HepG2 (cell line): ENCODE results near the gene FAM156B. TPM values are rescaled to one million over a fixed set of nuclear protein-coding genes. Genes with fewer than 3 reads are reported as not detected.

Experiments used
- BRCA1 ChIP-seq: sonication (generic); formaldehyde crosslinking; IDR thresholded peaks from 2 replicates; pipeline ENCODE4 v1.4.0; 2020; ENCODE audit warnings: missing genetic modification reagents
- CBFB ChIP-seq: sonication (generic); formaldehyde crosslinking; IDR thresholded peaks from 2 replicates; pipeline ENCODE4 v1.4.0; 2020; ENCODE audit warnings: missing genetic modification reagents
- CC2D1A ChIP-seq: sonication (generic); formaldehyde crosslinking; IDR thresholded peaks from 2 replicates; pipeline ENCODE4 v1.8.1; 2023; ENCODE audit warnings: mild to moderate bottlenecking, missing genetic modification reagents
- HDAC2 ChIP-seq: sonication (generic); formaldehyde crosslinking; IDR thresholded peaks from 2 replicates; pipeline ENCODE4 v1.4.0; 2020; ENCODE audit warnings: missing genetic modification reagents
- HOXA3 ChIP-seq: sonication (generic); formaldehyde crosslinking; IDR thresholded peaks from 2 replicates; pipeline ENCODE4 v1.5.0; 2020; ENCODE audit warnings: missing genetic modification reagents
- MATR3 ChIP-seq: sonication (generic); formaldehyde crosslinking; IDR thresholded peaks from 2 replicates; pipeline ENCODE4 v1.4.0; 2020; ENCODE audit warnings: missing genetic modification reagents
- MBD4 ChIP-seq: IDR thresholded peaks from 2 replicates; pipeline ENCODE4 v1.6.1; 2012; ENCODE audit warnings: low read length, inconsistent platforms, borderline replicate concordance
- NCOA2 ChIP-seq: sonication (generic); formaldehyde crosslinking; IDR thresholded peaks from 2 replicates; pipeline ENCODE4 v1.8.0; 2022; ENCODE audit warnings: inconsistent platforms
- RXRA ChIP-seq: sonication (generic); formaldehyde crosslinking; IDR thresholded peaks from 2 replicates; pipeline ENCODE4 v1.5.1; 2020; ENCODE audit warnings: missing genetic modification reagents
- THYN1 ChIP-seq: sonication (generic); formaldehyde crosslinking; IDR thresholded peaks from 2 replicates; pipeline ENCODE4 v1.8.1; 2023; ENCODE audit warnings: low read depth, mild to moderate bottlenecking, moderate library complexity, missing genetic modification reagents, borderline replicate concordance
- U2AF2 ChIP-seq: fragments of 200-400 bp; formaldehyde crosslinking; IDR thresholded peaks from 2 replicates; pipeline ENCODE4 v1.6.1; 2017; ENCODE audit warnings: low read depth, mild to moderate bottlenecking, low read length
- ZMYM3 ChIP-seq: sonication (generic); formaldehyde crosslinking; IDR thresholded peaks from 2 replicates; pipeline ENCODE4 v1.5.1; 2020; ENCODE audit warnings: mild to moderate bottlenecking, missing genetic modification reagents
- ZNF329 ChIP-seq: sonication (generic); formaldehyde crosslinking; IDR thresholded peaks from 2 replicates; pipeline ENCODE4 v1.9.0; 2021; ENCODE audit warnings: low read depth, mild to moderate bottlenecking, missing genetic modification reagents
- ZNF709 ChIP-seq: sonication (generic); formaldehyde crosslinking; IDR thresholded peaks from 2 replicates; pipeline ENCODE4 v1.5.0; 2020; ENCODE audit warnings: mild to moderate bottlenecking, missing genetic modification reagents
- polyA plus RNA-seq, 8 experiments: library from polyadenylated mRNA; depleted of rRNA in 3 of 8; stranded (reverse) in 7 of 8; unstranded in 1 of 8; fragments of >200 nt; fragmentation: Illumina TruSeq in 4 of 8; extraction: Trizol in 4 of 8; gene quantifications; 2 replicates each; pipeline versions ENCODE4 v1.2.1 to v1.2.3, GENCODE V29; 2011 to 2016; ENCODE audit warnings: low read depth in 4 of 8, missing spikeins in 1 of 8, mixed read lengths in 1 of 8; ENCODE audit not compliant: insufficient read depth in 1 of 8
- total RNA-seq, 5 experiments: library from RNA; depleted of rRNA; stranded (reverse); fragments of >200 nt; fragmentation: Illumina TruSeq; extraction: Trizol; gene quantifications; 2 replicates each; pipeline ENCODE4 v1.2.3, GENCODE V29; 2016; ENCODE audit warnings: low read depth in 1 of 5
- TF ChIP-seq, protein P1 (sequence below): sonication (generic); formaldehyde crosslinking; IDR thresholded peaks from 2 replicates; pipeline ENCODE4 v1.4.0; 2020; ENCODE audit warnings: missing genetic modification reagents, borderline replicate concordance
- TF ChIP-seq, protein P2 (sequence below): sonication (generic); formaldehyde crosslinking; IDR thresholded peaks from 2 replicates; pipeline ENCODE4 v1.8.0; 2022; ENCODE audit warnings: mild to moderate bottlenecking, missing genetic modification reagents, moderate library complexity
- TF ChIP-seq, protein P3 (sequence below): sonication (generic); formaldehyde crosslinking; IDR thresholded peaks from 2 replicates; pipeline ENCODE4 v1.5.0; 2020; ENCODE audit warnings: mild to moderate bottlenecking, missing genetic modification reagents
- TF ChIP-seq, protein P4 (sequence below): sonication (generic); formaldehyde crosslinking; IDR thresholded peaks from 2 replicates; pipeline ENCODE4 v1.4.0; 2020; ENCODE audit warnings: missing genetic modification reagents
- TF ChIP-seq, protein P5 (sequence below): sonication (generic); formaldehyde crosslinking; IDR thresholded peaks from 2 replicates; pipeline ENCODE4 v1.8.1; 2022; ENCODE audit warnings: low read depth, mild to moderate bottlenecking, missing genetic modification reagents

The FAM156B gene
- total and polyA plus RNA-seq, 2 of the 13 experiments (the other 11 are each of a cell fraction or from before 2014, with no cell fraction given): 7.8 to 82.1 TPM

DNA sequence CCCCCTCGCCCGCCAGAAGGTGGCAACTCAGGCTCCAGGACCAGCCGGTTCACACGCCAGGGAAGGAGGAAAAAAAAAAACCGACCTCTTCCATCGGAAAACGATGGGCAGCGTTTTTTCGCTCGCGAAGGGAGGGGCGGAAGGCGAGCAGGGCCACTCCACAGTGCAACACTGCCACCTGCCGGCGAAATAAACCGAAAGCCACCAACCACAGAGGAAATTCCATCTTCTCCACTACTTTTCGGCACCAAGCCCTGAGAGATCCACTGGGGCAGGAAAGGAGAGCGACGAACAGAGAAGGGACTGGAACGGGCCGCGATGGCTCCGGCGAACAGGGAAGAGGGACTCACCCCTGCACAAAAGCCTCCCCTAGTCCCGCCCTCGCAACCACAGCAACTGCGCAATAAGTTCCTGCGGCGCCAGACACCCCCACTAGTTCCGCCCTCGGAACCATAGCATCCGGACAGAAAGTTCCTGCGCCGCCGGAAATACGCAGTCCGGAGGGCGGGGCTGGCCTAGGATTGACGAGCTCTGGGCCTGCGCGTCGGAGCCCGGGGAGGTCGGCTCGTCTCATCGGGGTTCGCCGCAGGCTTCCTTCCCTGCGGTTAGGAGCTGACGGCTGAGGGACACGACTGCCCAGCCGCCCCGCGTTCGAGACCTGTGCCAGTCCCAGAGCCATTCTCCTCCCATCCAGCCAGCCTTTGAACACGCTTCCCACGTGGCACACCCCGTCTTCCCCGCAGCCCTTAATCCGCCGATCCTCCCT, 37.8 kb downstream of the FAM156B start (continued):
- TF ChIP-seq, protein P1, sequence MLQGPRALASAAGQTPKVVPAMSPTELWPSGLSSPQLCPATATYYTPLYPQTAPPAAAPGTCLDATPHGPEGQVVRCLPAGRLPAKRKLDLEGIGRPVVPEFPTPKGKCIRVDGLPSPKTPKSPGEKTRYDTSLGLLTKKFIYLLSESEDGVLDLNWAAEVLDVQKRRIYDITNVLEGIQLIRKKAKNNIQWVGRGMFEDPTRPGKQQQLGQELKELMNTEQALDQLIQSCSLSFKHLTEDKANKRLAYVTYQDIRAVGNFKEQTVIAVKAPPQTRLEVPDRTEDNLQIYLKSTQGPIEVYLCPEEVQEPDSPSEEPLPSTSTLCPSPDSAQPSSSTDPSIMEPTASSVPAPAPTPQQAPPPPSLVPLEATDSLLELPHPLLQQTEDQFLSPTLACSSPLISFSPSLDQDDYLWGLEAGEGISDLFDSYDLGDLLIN (CRISPR knock-in tag): no peak
- TF ChIP-seq, protein P2, sequence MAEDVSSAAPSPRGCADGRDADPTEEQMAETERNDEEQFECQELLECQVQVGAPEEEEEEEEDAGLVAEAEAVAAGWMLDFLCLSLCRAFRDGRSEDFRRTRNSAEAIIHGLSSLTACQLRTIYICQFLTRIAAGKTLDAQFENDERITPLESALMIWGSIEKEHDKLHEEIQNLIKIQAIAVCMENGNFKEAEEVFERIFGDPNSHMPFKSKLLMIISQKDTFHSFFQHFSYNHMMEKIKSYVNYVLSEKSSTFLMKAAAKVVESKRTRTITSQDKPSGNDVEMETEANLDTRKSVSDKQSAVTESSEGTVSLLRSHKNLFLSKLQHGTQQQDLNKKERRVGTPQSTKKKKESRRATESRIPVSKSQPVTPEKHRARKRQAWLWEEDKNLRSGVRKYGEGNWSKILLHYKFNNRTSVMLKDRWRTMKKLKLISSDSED (CRISPR knock-in tag): no peak
- TF ChIP-seq MATR3 (CRISPR knock-in tag): no peak
- no peak for TF ChIP-seq ZMYM3 (CRISPR knock-in tag)
- no peak for TF ChIP-seq ZNF329 (CRISPR knock-in tag)
- TF ChIP-seq, protein P3, sequence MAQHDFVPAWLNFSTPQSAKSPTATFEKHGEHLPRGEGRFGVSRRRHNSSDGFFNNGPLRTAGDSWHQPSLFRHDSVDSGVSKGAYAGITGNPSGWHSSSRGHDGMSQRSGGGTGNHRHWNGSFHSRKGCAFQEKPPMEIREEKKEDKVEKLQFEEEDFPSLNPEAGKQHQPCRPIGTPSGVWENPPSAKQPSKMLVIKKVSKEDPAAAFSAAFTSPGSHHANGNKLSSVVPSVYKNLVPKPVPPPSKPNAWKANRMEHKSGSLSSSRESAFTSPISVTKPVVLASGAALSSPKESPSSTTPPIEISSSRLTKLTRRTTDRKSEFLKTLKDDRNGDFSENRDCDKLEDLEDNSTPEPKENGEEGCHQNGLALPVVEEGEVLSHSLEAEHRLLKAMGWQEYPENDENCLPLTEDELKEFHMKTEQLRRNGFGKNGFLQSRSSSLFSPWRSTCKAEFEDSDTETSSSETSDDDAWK (CRISPR knock-in tag): no peak
- TF ChIP-seq RXRA: 0 out of 2 replicates have a peak, but pooled peaks have one; percentile 42
- no peak for TF ChIP-seq CC2D1A (CRISPR knock-in tag)
- no peak for TF ChIP-seq THYN1 (CRISPR knock-in tag)
- 0 out of 2 replicates have a peak, but pooled peaks have one; percentile 50 for TF ChIP-seq CBFB
- TF ChIP-seq ZNF709 (CRISPR knock-in tag): no peak
- TF ChIP-seq MBD4: no peak
- 0 out of 2 replicates have a peak, but pooled peaks have one; percentile 42 for TF ChIP-seq NCOA2 (CRISPR knock-in tag)
- no peak for TF ChIP-seq BRCA1 (CRISPR knock-in tag)
- TF ChIP-seq HOXA3 (CRISPR knock-in tag): peak; percentile 45; the same call in 1 of the 2 replicates
- no peak for TF ChIP-seq U2AF2
- peak; percentile 26; the same call in 1 of the 2 replicates for TF ChIP-seq HDAC2 (CRISPR knock-in tag)
- TF ChIP-seq, protein P4, sequence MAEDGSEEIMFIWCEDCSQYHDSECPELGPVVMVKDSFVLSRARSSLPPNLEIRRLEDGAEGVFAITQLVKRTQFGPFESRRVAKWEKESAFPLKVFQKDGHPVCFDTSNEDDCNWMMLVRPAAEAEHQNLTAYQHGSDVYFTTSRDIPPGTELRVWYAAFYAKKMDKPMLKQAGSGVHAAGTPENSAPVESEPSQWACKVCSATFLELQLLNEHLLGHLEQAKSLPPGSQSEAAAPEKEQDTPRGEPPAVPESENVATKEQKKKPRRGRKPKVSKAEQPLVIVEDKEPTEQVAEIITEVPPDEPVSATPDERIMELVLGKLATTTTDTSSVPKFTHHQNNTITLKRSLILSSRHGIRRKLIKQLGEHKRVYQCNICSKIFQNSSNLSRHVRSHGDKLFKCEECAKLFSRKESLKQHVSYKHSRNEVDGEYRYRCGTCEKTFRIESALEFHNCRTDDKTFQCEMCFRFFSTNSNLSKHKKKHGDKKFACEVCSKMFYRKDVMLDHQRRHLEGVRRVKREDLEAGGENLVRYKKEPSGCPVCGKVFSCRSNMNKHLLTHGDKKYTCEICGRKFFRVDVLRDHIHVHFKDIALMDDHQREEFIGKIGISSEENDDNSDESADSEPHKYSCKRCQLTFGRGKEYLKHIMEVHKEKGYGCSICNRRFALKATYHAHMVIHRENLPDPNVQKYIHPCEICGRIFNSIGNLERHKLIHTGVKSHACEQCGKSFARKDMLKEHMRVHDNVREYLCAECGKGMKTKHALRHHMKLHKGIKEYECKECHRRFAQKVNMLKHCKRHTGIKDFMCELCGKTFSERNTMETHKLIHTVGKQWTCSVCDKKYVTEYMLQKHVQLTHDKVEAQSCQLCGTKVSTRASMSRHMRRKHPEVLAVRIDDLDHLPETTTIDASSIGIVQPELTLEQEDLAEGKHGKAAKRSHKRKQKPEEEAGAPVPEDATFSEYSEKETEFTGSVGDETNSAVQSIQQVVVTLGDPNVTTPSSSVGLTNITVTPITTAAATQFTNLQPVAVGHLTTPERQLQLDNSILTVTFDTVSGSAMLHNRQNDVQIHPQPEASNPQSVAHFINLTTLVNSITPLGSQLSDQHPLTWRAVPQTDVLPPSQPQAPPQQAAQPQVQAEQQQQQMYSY (CRISPR knock-in tag): no peak
- TF ChIP-seq, protein P5, sequence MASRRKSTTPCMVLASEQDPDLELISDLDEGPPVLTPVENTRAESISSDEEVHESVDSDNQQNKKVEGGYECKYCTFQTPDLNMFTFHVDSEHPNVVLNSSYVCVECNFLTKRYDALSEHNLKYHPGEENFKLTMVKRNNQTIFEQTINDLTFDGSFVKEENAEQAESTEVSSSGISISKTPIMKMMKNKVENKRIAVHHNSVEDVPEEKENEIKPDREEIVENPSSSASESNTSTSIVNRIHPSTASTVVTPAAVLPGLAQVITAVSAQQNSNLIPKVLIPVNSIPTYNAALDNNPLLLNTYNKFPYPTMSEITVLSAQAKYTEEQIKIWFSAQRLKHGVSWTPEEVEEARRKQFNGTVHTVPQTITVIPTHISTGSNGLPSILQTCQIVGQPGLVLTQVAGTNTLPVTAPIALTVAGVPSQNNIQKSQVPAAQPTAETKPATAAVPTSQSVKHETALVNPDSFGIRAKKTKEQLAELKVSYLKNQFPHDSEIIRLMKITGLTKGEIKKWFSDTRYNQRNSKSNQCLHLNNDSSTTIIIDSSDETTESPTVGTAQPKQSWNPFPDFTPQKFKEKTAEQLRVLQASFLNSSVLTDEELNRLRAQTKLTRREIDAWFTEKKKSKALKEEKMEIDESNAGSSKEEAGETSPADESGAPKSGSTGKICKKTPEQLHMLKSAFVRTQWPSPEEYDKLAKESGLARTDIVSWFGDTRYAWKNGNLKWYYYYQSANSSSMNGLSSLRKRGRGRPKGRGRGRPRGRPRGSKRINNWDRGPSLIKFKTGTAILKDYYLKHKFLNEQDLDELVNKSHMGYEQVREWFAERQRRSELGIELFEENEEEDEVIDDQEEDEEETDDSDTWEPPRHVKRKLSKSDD (CRISPR knock-in tag): no peak
